Upper lobe of left lung (tissue), 4 donors: ENCODE results near the gene CHD9.

Source experiments
- POLR2AphosphoS5 ChIP-seq, 2 donors: sonication (generic); formaldehyde crosslinking; IDR thresholded peaks; one replicate each; pipeline ENCODE4 v1.5.1; 2017; ENCODE audit warnings: antibody characterized with exemption in 2 of 2
- TF ChIP-seq, protein P1 (sequence below), 6 experiments: fragments of 450-650 bp in 4 of 6; fragments of 200-600 bp in 2 of 6; sonication (generic) in 2 of 6; IDR thresholded peaks; one replicate each; pipeline ENCODE4 v1.5.1; 2016 to 2019; ENCODE audit warnings: antibody characterized with exemption in 6 of 6

DNA sequence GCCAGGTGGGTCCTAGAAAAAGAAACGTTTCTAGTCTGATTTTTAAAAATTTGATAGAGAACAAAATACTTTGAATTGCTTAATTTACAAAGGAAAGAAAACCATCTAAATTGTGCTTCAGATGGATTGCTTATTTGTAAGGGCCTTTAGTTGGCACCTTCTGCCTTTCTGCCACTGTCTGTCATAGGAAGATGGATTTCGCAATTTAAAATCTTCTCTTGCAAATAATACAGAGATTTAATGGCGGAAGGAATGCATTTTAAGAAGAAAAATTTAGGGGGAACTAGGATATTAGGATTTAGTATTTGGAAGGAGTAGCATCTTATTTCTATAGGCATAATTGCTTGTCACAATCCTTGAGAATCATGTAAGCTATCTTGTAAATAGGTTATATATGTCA lies 204.0 kb downstream of the CHD9 start:
- TF ChIP-seq, protein P1, sequence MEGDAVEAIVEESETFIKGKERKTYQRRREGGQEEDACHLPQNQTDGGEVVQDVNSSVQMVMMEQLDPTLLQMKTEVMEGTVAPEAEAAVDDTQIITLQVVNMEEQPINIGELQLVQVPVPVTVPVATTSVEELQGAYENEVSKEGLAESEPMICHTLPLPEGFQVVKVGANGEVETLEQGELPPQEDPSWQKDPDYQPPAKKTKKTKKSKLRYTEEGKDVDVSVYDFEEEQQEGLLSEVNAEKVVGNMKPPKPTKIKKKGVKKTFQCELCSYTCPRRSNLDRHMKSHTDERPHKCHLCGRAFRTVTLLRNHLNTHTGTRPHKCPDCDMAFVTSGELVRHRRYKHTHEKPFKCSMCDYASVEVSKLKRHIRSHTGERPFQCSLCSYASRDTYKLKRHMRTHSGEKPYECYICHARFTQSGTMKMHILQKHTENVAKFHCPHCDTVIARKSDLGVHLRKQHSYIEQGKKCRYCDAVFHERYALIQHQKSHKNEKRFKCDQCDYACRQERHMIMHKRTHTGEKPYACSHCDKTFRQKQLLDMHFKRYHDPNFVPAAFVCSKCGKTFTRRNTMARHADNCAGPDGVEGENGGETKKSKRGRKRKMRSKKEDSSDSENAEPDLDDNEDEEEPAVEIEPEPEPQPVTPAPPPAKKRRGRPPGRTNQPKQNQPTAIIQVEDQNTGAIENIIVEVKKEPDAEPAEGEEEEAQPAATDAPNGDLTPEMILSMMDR (IDR thresholded peaks at IDR 0.05), result no peak
- no peak for TF ChIP-seq POLR2AphosphoS5 (IDR thresholded peaks at IDR 0.05)
